Spleen (tissue), 11 donors: ENCODE data around the gene SWI5. TPM values are rescaled to one million over a fixed set of nuclear protein-coding genes. Genes with fewer than 3 reads are reported as not detected.

Experiments
- DNase-seq: peaks from one replicate; pipeline ENCODE4 v3.0.0-alpha.2; 2020
- H3K27ac ChIP-seq, 8 donors: fragments of 200-600 bp; sonication (generic) in 7 of 8; 1 replicate in 4 of 8; 2 replicates in 4 of 8; pipeline versions ENCODE4 v1.5.0 to v1.8.0; 2016 to 2021; ENCODE audit warnings: inconsistent platforms in 4 of 8, mild to moderate bottlenecking in 4 of 8, moderate library complexity in 1 of 8
- H3K27me3 ChIP-seq, 7 donors: fragments of 200-600 bp; sonication (generic) in 6 of 7; replicated peaks in 1 of 7; 1 replicate in 4 of 7; 2 replicates in 3 of 7; pipeline versions ENCODE4 v1.5.0 to v1.8.0; 2016 to 2021; ENCODE audit warnings: inconsistent platforms in 3 of 7, mild to moderate bottlenecking in 1 of 7
- H3K36me3 ChIP-seq, 6 donors: fragments of 200-600 bp; sonication (generic) in 5 of 6; 1 replicate in 4 of 6; 2 replicates in 2 of 6; pipeline versions ENCODE4 v1.5.0 to v1.8.0; 2016 to 2021; ENCODE audit warnings: inconsistent platforms in 2 of 6
- H3K4me1 ChIP-seq, 6 donors: fragments of 200-600 bp; sonication (generic) in 5 of 6; 1 replicate in 3 of 6; 2 replicates in 3 of 6; pipeline versions ENCODE4 v1.5.0 to v1.8.0; 2016 to 2021; ENCODE audit warnings: inconsistent platforms in 3 of 6
- H3K4me3 ChIP-seq, 8 donors: fragments of 200-600 bp; sonication (generic) in 7 of 8; 1 replicate in 4 of 8; 2 replicates in 4 of 8; pipeline versions ENCODE4 v1.5.0 to v1.8.0; 2016 to 2021; ENCODE audit warnings: inconsistent platforms in 4 of 8, mild to moderate bottlenecking in 4 of 8, moderate library complexity in 2 of 8
- H3K9me3 ChIP-seq, 8 donors: fragments of 200-600 bp; sonication (generic) in 7 of 8; 1 replicate in 4 of 8; 2 replicates in 4 of 8; pipeline versions ENCODE4 v1.5.0 to v1.8.0; 2016 to 2021; ENCODE audit warnings: inconsistent platforms in 4 of 8
- CTCF ChIP-seq, 11 experiments: fragments of 200-600 bp in 7 of 11; fragments of 450-650 bp in 4 of 11; sonication (generic) in 4 of 11; IDR thresholded peaks in 8 of 11; conservative IDR thresholded peaks in 3 of 11; 1 replicate in 7 of 11; 2 replicates in 4 of 11; pipeline versions ENCODE4 v1.4.0 to v1.8.0; 2016 to 2021; ENCODE audit warnings: antibody characterized with exemption in 11 of 11, inconsistent platforms in 4 of 11, mild to moderate bottlenecking in 1 of 11
- POLR2A ChIP-seq, 3 donors: fragments of 450-650 bp; IDR thresholded peaks; one replicate each; pipeline ENCODE4 v1.5.1; 2017; ENCODE audit warnings: antibody characterized with exemption in 3 of 3, mild to moderate bottlenecking in 1 of 3
- POLR2AphosphoS5 ChIP-seq, 3 donors: sonication (generic); formaldehyde crosslinking; IDR thresholded peaks; one replicate each; pipeline ENCODE4 v1.5.1; 2017; ENCODE audit warnings: antibody characterized with exemption in 3 of 3
- WGBS, 5 donors: extraction: QIAGEN DNeasy Blood & Tissue Kit in 3 of 5; methylation state at CpG; one replicate each; pipeline versions ENCODE4 v1.1.5 to v1.1.7; 2013 to 2018; 5-methylcytosine and 5-hydroxymethylcytosine counted together
- intact Hi-C: fragments of 100-400 bp; cut with DNase I; formaldehyde crosslinking; loops from one replicate; pipeline ENCODE4 v1.15.0; 2023; ENCODE audit warnings: low total_unique reads
- microRNA-seq, 3 donors: library from miRNA; unstranded; fragments of <30 nt; microRNA quantifications; one replicate each; pipeline versions ENCODE4 to v1.1.0, GENCODE V29; 2019 to 2020
- polyA plus RNA-seq, 3 donors: library from polyadenylated mRNA; stranded (reverse); fragments of 200-250 nt; gene quantifications; one replicate each; pipeline ENCODE4 v1.2.1, GENCODE V29; 2013
- small RNA-seq, 4 donors: library from RNA; depleted of rRNA; stranded (forward); fragments of <200 nt; gene quantifications; one replicate each; pipeline ENCODE3, GENCODE V24; 2016
- total RNA-seq, 7 donors: library from RNA; depleted of rRNA in 3 of 7; stranded (reverse); fragments of >200 nt in 3 of 7; fragmentation: NEBNext Ultra II Directional in 4 of 7; extraction: Animal tissue kit (Norgen Biotek cat#: 25700) in 4 of 7; gene quantifications; one replicate each; pipeline versions ENCODE4 v1.1.0 to v1.2.1, GENCODE V29; 2016 to 2021
- donor health status: healthy with polysubstance abuse.
- donor health status: DM: no; HTN: no; CAD: no; lungs with moderate emphysema.
- donor health status: DM: no; HTN: no; CAD: no.
- donor health status: Bipolar disorder and iron deficiency.
- donor health status: healthy.
- donor health status: DM: no; HTN: no; CAD: no.
- donor health status: DM: yes; HTN: yes; CAD: no.

Gene SWI5
- total and polyA plus RNA-seq, 10 donors: 8.4 to 23.4 (median 15.3) TPM

- intact Hi-C loops: no loop called here
- 83 to 96% (median 91%) methylated on average over 7 of the region's 7 CpGs for WGBS, 5 donors
Observed at GRCh38 chr9:128335161-128335560, 59.1 kb downstream of the SWI5 start.

GRCh38 chr9:128335914-128336313 lies 59.8 kb downstream of the SWI5 start:
- DNase-seq: no peak
- TF ChIP-seq POLR2AphosphoS5 (IDR thresholded peaks at IDR 0.05) (no peak), CTCF (IDR thresholded peaks at IDR 0.05 in 8 of 11, conservative IDR thresholded peaks at IDR 0.05 in 3 of 11) (no peak), POLR2A (IDR thresholded peaks at IDR 0.05) (no peak)
- Histone ChIP-seq H3K4me3 (no peak overlapping the region), H3K4me1 (peaks cover 0 to 12% (median 10%) of the 10 kb centered on the region in 6 donors), H3K27me3 (no peaks in the 10 kb centered on the region), H3K27ac (no peak overlapping the region), H3K36me3 (peaks cover 0 to 38% (median 11%) of the 10 kb centered on the region in 6 donors), H3K9me3 (no peaks in the 10 kb centered on the region)
- intact Hi-C loops: no loop called here
- 89 to 94% (median 91%) methylated on average over 2 of the region's 2 CpGs for WGBS, 5 donors

More at GRCh38 chr9:128335161-128335560, 59.1 kb downstream of the SWI5 start:
- no peak for DNase-seq
- no peaks in the 10 kb centered on the region for H3K9me3 ChIP-seq
- TF ChIP-seq POLR2AphosphoS5 (IDR thresholded peaks at IDR 0.05): no peak
- TF ChIP-seq POLR2A (IDR thresholded peaks at IDR 0.05): no peak
- no peak for TF ChIP-seq CTCF (IDR thresholded peaks at IDR 0.05 in 8 of 11, conservative IDR thresholded peaks at IDR 0.05 in 3 of 11)
- H3K4me1 ChIP-seq: peaks cover 0 to 8% (median 6%) of the 10 kb centered on the region in 6 donors
- H3K27me3 ChIP-seq: no peaks in the 10 kb centered on the region
- H3K4me3 ChIP-seq: no peak overlapping the region
- H3K27ac ChIP-seq: no peak overlapping the region
- peaks cover 0 to 38% (median 11%) of the 10 kb centered on the region in 6 donors for H3K36me3 ChIP-seq

GRCh38 chr9:128337936-128338335 lies 61.9 kb downstream of the SWI5 start:
- TF ChIP-seq POLR2AphosphoS5 (IDR thresholded peaks at IDR 0.05) (no peak), POLR2A (IDR thresholded peaks at IDR 0.05) (no peak), CTCF (IDR thresholded peaks at IDR 0.05 in 8 of 11, conservative IDR thresholded peaks at IDR 0.05 in 3 of 11) (no peak)
- intact Hi-C loops: no loop called here
- Histone ChIP-seq H3K9me3 (no peaks in the 10 kb centered on the region), H3K4me1 (peaks cover 7 to 26% (median 19%) of the 10 kb centered on the region in 6 donors), H3K27ac (no peak overlapping the region), H3K4me3 (no peak overlapping the region), H3K27me3 (no peaks in the 10 kb centered on the region), H3K36me3 (peaks cover 0 to 28% (median 8%) of the 10 kb centered on the region in 6 donors)
- WGBS, 5 donors: 90 to 96% (median 91%) methylated on average over 7 of the region's 7 CpGs
- no peak for DNase-seq

Small RNAs within 50 kb of the gene (microRNA-seq; reads per million reads assigned to microRNA genes)
- gene MIR199B (48.3 to 131 (median 61.1) reads per million in 3 donors), gene MIR3154 (0.36 to 2.1 (median 0.85) reads per million in 3 donors)

Small RNAs within 50 kb of the gene (small RNA-seq; reads per million reads assigned to genes)
- 4.4 to 6.9 (median 5.7) reads per million in 4 donors for gene MIR199B
- 0 reads per million in 4 donors for gene MIR3154

Other genes with a start within 250 kb of the SWI5 start
- gene NAIF1, start 209.0 kb upstream of the SWI5 start, total RNA-seq: 10 to 100 TPM in 6 of 7 donors, 1 to 10 TPM in 1; 9.3 to 14.3 (median 11.7) TPM
- gene NAIF1, start 209.0 kb upstream of the SWI5 start, polyA plus RNA-seq: 10 to 100 TPM; 10.6 to 15.4 (median 10.8) TPM
- 10 to 100 TPM; 20.2 to 44.7 (median 26.0) TPM for gene SLC25A25, start 208.0 kb upstream of the SWI5 start, total RNA-seq
- 10 to 100 TPM in 1 of 3 donors, 1 to 10 TPM in 2; 6.2 to 13.6 (median 6.5) TPM for gene SLC25A25, start 208.0 kb upstream of the SWI5 start, polyA plus RNA-seq
- 10 to 100 TPM; 45.2 to 66.6 (median 58.5) TPM for gene PTGES2, start 148.5 kb upstream of the SWI5 start, total RNA-seq
- 10 to 100 TPM; 45.8 to 71.2 (median 54.0) TPM for gene PTGES2, start 148.5 kb upstream of the SWI5 start, polyA plus RNA-seq
- 100 to 1,000 TPM in 1 of 7 donors, 10 to 100 TPM in 5, 1 to 10 TPM in 1; 7.7 to 218 (median 20.3) TPM for gene LCN2, start 126.8 kb upstream of the SWI5 start, total RNA-seq
- 10 to 100 TPM; 10.7 to 17.5 (median 13.3) TPM for gene LCN2, start 126.8 kb upstream of the SWI5 start, polyA plus RNA-seq
- gene BBLN, start 116.0 kb upstream of the SWI5 start, total RNA-seq: 100 to 1,000 TPM in 3 of 7 donors, 10 to 100 TPM in 4; 43.5 to 220 (median 59.2) TPM
- 100 to 1,000 TPM; 152 to 201 (median 178) TPM for gene BBLN, start 116.0 kb upstream of the SWI5 start, polyA plus RNA-seq
- 10 to 100 TPM; 61.9 to 98.2 (median 89.2) TPM for gene CIZ1, start 84.7 kb upstream of the SWI5 start, total RNA-seq
- 10 to 100 TPM; 24.7 to 50.0 (median 34.5) TPM for gene CIZ1, start 84.7 kb upstream of the SWI5 start, polyA plus RNA-seq
- gene DNM1, start 72.9 kb upstream of the SWI5 start, total RNA-seq: 1 to 10 TPM in 6 of 7 donors, under 1 TPM in 1; 0.42 to 3.6 (median 2.1) TPM
- 1 to 10 TPM; 1.2 to 1.3 (median 1.3) TPM for gene DNM1, start 72.9 kb upstream of the SWI5 start, polyA plus RNA-seq
- 10 to 100 TPM; 56.1 to 79.0 (median 68.0) TPM for gene GOLGA2, start 269 bp upstream of the SWI5 start, total RNA-seq
- 10 to 100 TPM; 15.5 to 39.4 (median 28.0) TPM for gene GOLGA2, start 269 bp upstream of the SWI5 start, polyA plus RNA-seq
- 10 to 100 TPM in 5 of 7 donors, 1 to 10 TPM in 2; 9.0 to 19.2 (median 16.3) TPM for gene TRUB2, start 46.2 kb downstream of the SWI5 start, total RNA-seq
- gene TRUB2, start 46.2 kb downstream of the SWI5 start, polyA plus RNA-seq: 10 to 100 TPM; 11.8 to 15.3 (median 14.1) TPM
- gene COQ4, start 46.6 kb downstream of the SWI5 start, total RNA-seq: 10 to 100 TPM; 23.9 to 53.8 (median 37.3) TPM
- gene COQ4, start 46.6 kb downstream of the SWI5 start, polyA plus RNA-seq: 10 to 100 TPM; 39.2 to 63.7 (median 54.7) TPM
- gene SLC27A4, start 64.3 kb downstream of the SWI5 start, total RNA-seq: 10 to 100 TPM in 6 of 7 donors, 1 to 10 TPM in 1; 9.6 to 14.2 (median 11.8) TPM
- 10 to 100 TPM in 1 of 3 donors, 1 to 10 TPM in 2; 8.4 to 15.5 (median 8.5) TPM for gene SLC27A4, start 64.3 kb downstream of the SWI5 start, polyA plus RNA-seq
- 10 to 100 TPM; 32.9 to 58.1 (median 43.8) TPM for gene URM1, start 95.1 kb downstream of the SWI5 start, total RNA-seq
- gene URM1, start 95.1 kb downstream of the SWI5 start, polyA plus RNA-seq: 10 to 100 TPM; 28.1 to 47.9 (median 47.9) TPM
- 10 to 100 TPM in 4 of 7 donors, 1 to 10 TPM in 3; 8.3 to 22.7 (median 10.0) TPM for gene CERCAM, start 144.6 kb downstream of the SWI5 start, total RNA-seq
- gene CERCAM, start 144.6 kb downstream of the SWI5 start, polyA plus RNA-seq: 1 to 10 TPM; 3.8 to 7.4 (median 5.0) TPM
- gene ODF2, start 179.7 kb downstream of the SWI5 start, total RNA-seq: 10 to 100 TPM; 25.4 to 37.5 (median 30.9) TPM
- gene ODF2, start 179.7 kb downstream of the SWI5 start, polyA plus RNA-seq: 10 to 100 TPM; 13.4 to 16.5 (median 15.2) TPM
- 10 to 100 TPM; 20.8 to 31.2 (median 25.8) TPM for gene GLE1, start 228.4 kb downstream of the SWI5 start, total RNA-seq
- gene GLE1, start 228.4 kb downstream of the SWI5 start, polyA plus RNA-seq: 10 to 100 TPM; 14.3 to 15.1 (median 14.7) TPM